GM18526 (cell line): ENCODE data around the gene QKI.

Experiments
- POLR2A ChIP-seq: IDR thresholded peaks from 3 replicates; pipeline ENCODE4 v1.6.1; 2011; ENCODE audit not compliant: insufficient read length; ENCODE audit errors: extremely low read depth

Gene QKI

GRCh38 chr6:163579111-163579879 is 164.8 kb downstream of the QKI start:
- TF ChIP-seq POLR2A: no peak

- no peak for TF ChIP-seq POLR2A
These were observed 165.4 kb downstream of the QKI start for GRCh38 chr6:163579880-163580295.

GRCh38 chr6:163580311-163581030 is 166.0 kb downstream of the QKI start:
- TF ChIP-seq POLR2A: no peak

- no peak for TF ChIP-seq POLR2A
These were observed 169.0 kb downstream of the QKI start for GRCh38 chr6:163583558-163583957.

- no peak for TF ChIP-seq POLR2A
These were observed 171.5 kb downstream of the QKI start for GRCh38 chr6:163585932-163586437.

- TF ChIP-seq POLR2A: no peak
These were observed 172.4 kb downstream of the QKI start for GRCh38 chr6:163586888-163587287.

- TF ChIP-seq POLR2A: no peak
These were observed 173.9 kb downstream of the QKI start for GRCh38 chr6:163588220-163588919.

GRCh38 chr6:163589387-163589786 is 174.9 kb downstream of the QKI start:
- TF ChIP-seq POLR2A: no peak

GRCh38 chr6:163592872-163593271 is 178.4 kb downstream of the QKI start:
- no peak for TF ChIP-seq POLR2A

GRCh38 chr6:163596174-163596573 is 181.7 kb downstream of the QKI start:
- TF ChIP-seq POLR2A: no peak

GRCh38 chr6:163599136-163599535 is 184.6 kb downstream of the QKI start:
- no peak for TF ChIP-seq POLR2A

- TF ChIP-seq POLR2A: no peak
These were observed 185.2 kb downstream of the QKI start for GRCh38 chr6:163599684-163600083.

GRCh38 chr6:163600331-163600730 is 185.8 kb downstream of the QKI start:
- TF ChIP-seq POLR2A: no peak

GRCh38 chr6:163600781-163601180 is 186.3 kb downstream of the QKI start:
- TF ChIP-seq POLR2A: no peak

- no peak for TF ChIP-seq POLR2A
These were observed 188.3 kb downstream of the QKI start for GRCh38 chr6:163602851-163603250.

GRCh38 chr6:163603395-163603794 is 188.9 kb downstream of the QKI start:
- no peak for TF ChIP-seq POLR2A
